ENCODE measurements around the gene VPS54. TPM values are rescaled to one million over a fixed set of nuclear protein-coding genes. Genes with fewer than 3 reads are reported as not detected.
A peak's percentile ranks its signal among the peaks of the same experiment; 100 is the strongest.

Gene VPS54
- total RNA-seq, 4 donors from 2014 or later = 4.1 to 27.6 (median 18.6) TPM

GRCh38 chr2:64029116-64029665, 10.0 kb upstream of the VPS54 start:
- intact Hi-C loops (cut with DNase I; ENCODE audit: low total_unique reads) (no loop called here), in situ Hi-C loops (cut with MboI; ENCODE audit: low pct_ligation_motif_present in 1 of 4, low pct_unique_long_range_greater_than_20kb in 1 of 4, low sequenced_read_pairs in 3 of 4) (loop anchor here in 3 of 4 donors (25.0 kb wide), 3 partner anchors 458 to 858 kb away; no protein-coding TSS in a partner anchor)
- no peak for DNase-seq
- no peaks in the 10 kb centered on the region for H3K9me3 ChIP-seq
- H3K4me3 ChIP-seq = no peak overlapping the region
- no peaks in the 10 kb centered on the region for H3K27me3 ChIP-seq
- no peaks in the 10 kb centered on the region for H3K36me3 ChIP-seq
- no peak overlapping the region for H3K27ac ChIP-seq
- H3K4me1 ChIP-seq = peaks cover 0 to 9% (median under 1%) of the 10 kb centered on the region in 4 donors
- TF ChIP-seq CTCF (IDR thresholded peaks at IDR 0.05) = no peak
- TF ChIP-seq POLR2A (IDR thresholded peaks at IDR 0.05) = no peak
- TF ChIP-seq POLR2AphosphoS5 (IDR thresholded peaks at IDR 0.05) = no peak
- no peak for TF ChIP-seq EP300 (IDR thresholded peaks at IDR 0.05; ENCODE audit: low read depth)
- WGBS, 2 donors (ENCODE audit: low coverage in 1 of 2) = 62 to 77% methylated on average over 2 of the region's 2 CpGs

- Histone ChIP-seq H3K4me1 (peaks cover 3 to 32% (median 11%) of the 10 kb centered on the region in 4 donors), H3K9me3 (no peaks in the 10 kb centered on the region), H3K4me3 (no peak overlapping the region), H3K27me3 (no peaks in the 10 kb centered on the region), H3K27ac (no peak overlapping the region), H3K36me3 (no peaks in the 10 kb centered on the region)
- in situ Hi-C loops (cut with MboI; ENCODE audit: low pct_ligation_motif_present in 1 of 4, low pct_unique_long_range_greater_than_20kb in 1 of 4, low sequenced_read_pairs in 3 of 4) = loop anchor here in 3 of 4 donors (25.0 kb wide), 3 partner anchors 462 to 862 kb away; no protein-coding TSS in a partner anchor
- intact Hi-C loops (cut with DNase I; ENCODE audit: low total_unique reads) = no loop called here
- WGBS, 2 donors (ENCODE audit: low coverage in 1 of 2) = 54 to 70% methylated on average over 2 to 3 of the region's 3 CpGs
- DNase-seq = no peak
- TF ChIP-seq EP300 (IDR thresholded peaks at IDR 0.05; ENCODE audit: low read depth) (no peak), POLR2A (IDR thresholded peaks at IDR 0.05) (no peak), CTCF (IDR thresholded peaks at IDR 0.05) (no peak), POLR2AphosphoS5 (IDR thresholded peaks at IDR 0.05) (no peak)
Measured at GRCh38 chr2:64025741-64026140, 6.5 kb upstream of the VPS54 start.

DNA sequence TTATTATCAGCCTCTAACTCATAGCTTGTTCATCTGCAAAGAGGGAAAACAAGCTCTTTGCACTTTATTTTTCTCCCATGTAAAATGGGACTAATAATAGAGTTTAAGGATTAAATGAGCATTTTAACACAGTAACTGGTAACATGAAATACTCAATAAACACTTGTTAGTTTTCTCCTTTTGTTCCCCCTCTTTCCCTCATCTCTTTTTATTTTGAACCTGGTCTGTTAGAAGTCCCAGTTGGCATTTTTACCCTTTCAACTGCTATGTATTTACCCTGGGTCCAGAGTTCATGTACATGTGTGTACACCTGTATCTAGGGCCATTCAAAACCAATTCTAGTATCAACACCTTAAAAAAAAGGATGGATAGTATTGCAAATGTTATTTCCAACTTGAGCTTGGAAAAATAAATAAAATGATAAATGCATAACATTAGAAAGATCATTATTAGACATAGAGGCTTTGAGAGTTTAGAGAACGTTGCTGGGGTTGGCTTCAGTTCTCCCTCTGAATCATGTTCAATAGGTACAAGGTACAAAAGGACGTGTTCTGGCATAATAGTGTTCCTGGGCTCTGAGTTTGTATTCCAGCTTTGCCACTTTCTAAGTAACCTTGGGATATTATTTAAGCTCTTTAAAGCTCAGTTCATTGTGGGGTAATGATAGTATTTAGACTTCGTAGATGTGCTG, 5.2 kb upstream of the VPS54 start:
- peaks cover 14 to 45% (median 19%) of the 10 kb centered on the region in 4 donors for H3K4me1 ChIP-seq
- in situ Hi-C loops (cut with MboI; ENCODE audit: low pct_ligation_motif_present in 1 of 4, low pct_unique_long_range_greater_than_20kb in 1 of 4, low sequenced_read_pairs in 3 of 4) = no loop called here
- H3K9me3 ChIP-seq = no peaks in the 10 kb centered on the region
- WGBS, 2 donors (ENCODE audit: low coverage in 1 of 2) = 72 to 75% methylated on average over 3 of the region's 3 CpGs
- H3K36me3 ChIP-seq = no peaks in the 10 kb centered on the region
- H3K27ac ChIP-seq = peak overlapping the region in 3 of 4 donors; percentile 24 to 34 (median 28)
- intact Hi-C loops (cut with DNase I; ENCODE audit: low total_unique reads) = no loop called here
- no peaks in the 10 kb centered on the region for H3K27me3 ChIP-seq
- TF ChIP-seq CTCF (IDR thresholded peaks at IDR 0.05) (no peak), POLR2AphosphoS5 (IDR thresholded peaks at IDR 0.05) (no peak), POLR2A (IDR thresholded peaks at IDR 0.05) (no peak), EP300 (IDR thresholded peaks at IDR 0.05; ENCODE audit: low read depth) (no peak)
- H3K4me3 ChIP-seq = no peak overlapping the region
- no peak for DNase-seq

DNA sequence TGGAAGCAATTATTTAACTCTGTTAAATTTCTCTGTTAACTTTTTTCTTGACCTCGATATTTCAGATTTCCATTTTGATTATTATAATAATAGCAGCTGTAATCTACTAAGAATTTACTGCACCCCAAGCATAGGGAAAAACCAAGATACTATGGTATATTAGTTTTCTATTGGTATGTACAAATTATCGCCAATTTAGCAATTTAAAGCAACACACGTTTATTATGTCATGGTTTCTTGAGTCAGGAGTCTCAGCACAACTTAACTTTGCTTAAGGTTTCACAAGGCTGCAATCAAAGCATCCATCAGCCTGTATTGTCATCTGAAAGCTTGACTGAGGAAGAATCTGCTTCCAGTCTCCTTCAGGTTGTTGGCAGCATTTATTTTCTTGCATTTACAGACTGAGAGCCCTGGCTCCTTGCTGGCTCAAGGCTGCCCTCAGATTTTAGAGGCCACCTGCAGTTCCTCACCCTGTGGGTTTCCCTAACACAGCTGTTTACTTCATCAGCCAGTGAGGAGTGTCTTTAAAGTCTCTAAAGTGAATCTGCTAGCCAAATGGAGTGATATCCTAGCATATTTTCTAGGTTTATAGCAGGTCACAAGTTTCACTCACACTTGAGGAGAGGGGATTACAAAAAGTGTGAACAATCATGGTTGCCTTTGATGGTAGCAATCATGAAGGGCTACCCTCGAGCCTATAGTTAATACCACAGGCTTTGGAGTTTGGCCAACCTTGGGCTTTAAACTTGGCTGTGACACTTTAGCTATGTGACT, 4.4 kb upstream of the VPS54 start:
- intact Hi-C loops (cut with DNase I; ENCODE audit: low total_unique reads) = no loop called here
- H3K27ac ChIP-seq = peak overlapping the region in 3 of 4 donors; percentile 24 to 34 (median 28)
- WGBS, 2 donors (ENCODE audit: low coverage in 1 of 2) = 69 to 78% methylated on average over 4 of the region's 4 CpGs

More for the DNA sequence above, 4.4 kb upstream of the VPS54 start:
- H3K27me3 ChIP-seq = no peaks in the 10 kb centered on the region
- DNase-seq = no peak
- no peak overlapping the region for H3K4me3 ChIP-seq
- no peak for TF ChIP-seq EP300 (IDR thresholded peaks at IDR 0.05; ENCODE audit: low read depth)
- TF ChIP-seq POLR2AphosphoS5 (IDR thresholded peaks at IDR 0.05) = no peak
- no peak for TF ChIP-seq POLR2A (IDR thresholded peaks at IDR 0.05)
- H3K36me3 ChIP-seq = no peaks in the 10 kb centered on the region
- in situ Hi-C loops (cut with MboI; ENCODE audit: low pct_ligation_motif_present in 1 of 4, low pct_unique_long_range_greater_than_20kb in 1 of 4, low sequenced_read_pairs in 3 of 4) = no loop called here
- H3K4me1 ChIP-seq = peaks cover 14 to 45% (median 20%) of the 10 kb centered on the region in 4 donors
- H3K9me3 ChIP-seq = no peaks in the 10 kb centered on the region
